Activated CD8-positive, alpha-beta memory T cell treated with anti-CD3 and anti-CD28 coated beads for 48 hours (primary cell): Measurements from ENCODE around the gene SLC25A42.
A peak's percentile ranks its signal among the peaks of the same experiment; 100 is the strongest.
"Not testable (repeated sequence)": the region's sequence is repeated elsewhere in the genome, so short reads cannot be mapped to it uniquely, and the experiment has no call there.

ENCODE experiments used
- DNase-seq, 3 experiments: peaks; one replicate each; pipeline ENCODE4 v3.0.0-alpha.2; 2020; ENCODE audit warnings: low read depth in 2 of 3, low spot score in 2 of 3

SLC25A42 gene

DNA sequence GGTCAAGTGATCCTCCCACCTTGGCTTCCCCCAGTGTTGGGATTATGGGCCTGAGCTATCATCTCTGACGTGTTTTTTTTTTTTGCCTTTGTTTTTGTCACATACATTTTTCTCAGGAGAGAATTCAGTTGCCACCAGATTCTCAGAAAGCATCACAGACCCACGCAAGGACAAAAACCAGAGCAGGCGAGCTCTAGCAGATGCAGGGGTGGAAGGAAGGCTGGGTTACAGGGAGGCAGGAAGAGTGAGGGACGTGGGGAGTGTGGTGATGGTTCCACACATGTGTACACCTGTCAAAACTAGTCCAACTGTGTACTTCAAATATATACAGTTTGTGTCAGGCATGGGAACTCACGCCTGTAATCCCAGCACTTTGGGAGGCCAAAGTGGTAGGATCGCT lies 70.2 kb downstream of the SLC25A42 start:
- no peak for DNase-seq

DNA sequence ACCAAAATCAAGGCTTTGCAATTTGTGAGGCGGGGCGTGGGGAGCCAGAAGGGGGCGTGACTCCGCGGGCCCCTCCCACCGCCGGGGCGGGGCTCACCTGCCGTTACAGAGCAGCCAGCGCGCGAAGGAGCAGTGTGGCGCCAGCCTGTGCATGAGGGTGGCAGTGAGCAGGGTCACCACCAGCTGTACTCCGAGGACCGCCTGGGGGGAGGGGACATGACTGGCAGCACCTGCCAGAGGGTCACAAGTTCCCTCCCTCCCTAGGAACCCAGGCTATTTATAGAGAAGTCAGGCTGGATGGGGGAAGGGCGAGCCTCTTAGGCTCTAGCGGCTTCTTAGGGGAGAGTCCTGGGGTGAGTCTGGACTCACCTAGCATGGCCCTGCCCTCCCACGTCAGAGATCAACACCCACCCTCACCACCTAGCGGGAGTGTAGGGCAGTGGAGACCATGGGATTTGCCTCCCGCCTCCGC lies 70.9 kb downstream of the SLC25A42 start:
- no peak for DNase-seq

DNA sequence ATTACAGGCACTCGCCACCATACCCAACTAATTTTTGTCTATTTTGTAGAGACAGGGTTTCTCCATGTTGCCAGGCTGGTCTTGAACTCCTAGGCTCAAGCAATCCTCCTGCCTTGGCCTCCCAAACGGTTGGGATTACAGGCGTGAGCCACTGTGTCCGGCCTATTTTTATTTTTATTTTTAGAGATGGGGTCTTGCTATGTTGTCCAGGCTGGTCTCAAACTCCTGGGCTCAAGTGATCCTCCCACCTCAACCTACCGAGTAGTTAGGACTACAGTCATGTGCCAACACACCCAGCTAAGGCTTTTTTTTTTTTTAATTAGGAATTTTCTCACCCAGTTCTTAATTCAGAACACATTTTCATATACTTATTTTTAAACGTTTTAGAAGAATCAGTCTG lies 71.9 kb downstream of the SLC25A42 start:
- not testable (repeated sequence) for DNase-seq

DNA sequence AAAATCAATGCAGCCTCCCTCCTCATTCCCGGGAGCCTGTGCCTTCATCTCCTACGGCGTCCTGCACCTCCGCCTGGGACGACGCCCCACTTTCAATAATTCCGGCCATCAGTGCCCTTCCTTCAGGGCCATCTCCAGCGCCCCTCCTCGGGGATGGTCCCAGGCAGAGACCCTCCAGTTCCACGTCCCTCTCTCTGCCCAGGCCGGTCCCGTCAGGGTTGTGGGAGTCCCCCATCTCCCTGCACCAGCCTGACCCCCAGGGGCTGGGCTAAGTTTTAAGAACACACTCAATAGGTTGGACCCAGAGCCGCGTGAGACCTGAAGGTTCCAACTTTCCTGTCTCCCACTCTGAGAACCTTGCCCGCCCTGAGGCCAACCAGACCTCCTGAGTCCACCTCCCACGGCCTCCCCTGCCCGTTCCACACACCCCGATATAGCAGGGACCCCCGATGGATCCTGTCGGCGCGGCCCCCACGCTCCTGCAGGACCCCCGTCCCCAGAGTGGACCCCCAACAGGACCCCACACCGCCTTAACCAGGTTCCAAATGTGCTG lies 73.8 kb downstream of the SLC25A42 start:
- DNase-seq: no peak

DNA sequence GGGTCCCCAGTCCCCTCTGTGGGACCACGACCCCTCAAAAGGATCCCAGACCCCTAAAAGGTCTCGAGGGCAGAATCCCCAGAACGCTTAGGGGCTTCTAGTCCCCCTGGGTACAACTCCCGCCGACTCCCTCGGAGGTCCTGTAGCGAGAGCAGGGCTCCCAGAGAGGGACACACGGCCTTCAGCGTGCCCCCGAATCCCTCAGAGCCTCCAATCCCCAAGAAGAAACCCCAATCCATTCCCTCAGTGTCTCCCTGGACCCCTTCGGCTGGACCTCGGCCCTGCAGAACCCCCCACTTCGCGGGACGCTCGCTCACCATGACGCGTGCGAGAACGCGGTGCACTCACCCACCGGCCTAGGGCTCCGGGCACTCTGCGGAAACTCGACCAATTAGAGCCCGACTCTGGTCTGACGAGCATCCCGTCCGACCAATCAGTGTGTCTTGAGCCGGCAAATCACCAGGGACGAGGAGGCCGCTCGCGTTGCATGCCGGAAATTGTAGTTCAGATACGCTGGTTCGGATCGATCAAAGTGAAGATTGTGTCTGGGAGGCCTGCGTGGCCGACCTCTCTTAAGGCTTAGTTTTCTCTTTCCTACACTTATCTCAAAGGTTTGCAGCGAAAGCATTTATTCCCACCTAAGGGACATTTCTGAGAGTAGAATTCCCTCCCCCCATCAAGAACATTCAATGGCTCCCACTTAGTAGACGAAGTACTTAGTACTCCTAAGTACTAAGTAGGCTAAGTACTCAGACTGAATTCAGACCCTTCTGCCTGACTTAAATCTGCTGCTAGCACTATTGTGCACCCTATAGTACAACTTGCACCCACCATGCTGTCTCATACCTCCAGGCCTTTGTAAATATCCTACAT lies 74.6 kb downstream of the SLC25A42 start, which contains the start of gene TMEM161A:
Gene TMEM161A (minus strand): TSS at position 370 of the 873 bp plus-strand sequence. CDS start 50 bp downstream, at position 320.
- DNase-seq: peak; percentile 90 to 93 (median 92)

DNA sequence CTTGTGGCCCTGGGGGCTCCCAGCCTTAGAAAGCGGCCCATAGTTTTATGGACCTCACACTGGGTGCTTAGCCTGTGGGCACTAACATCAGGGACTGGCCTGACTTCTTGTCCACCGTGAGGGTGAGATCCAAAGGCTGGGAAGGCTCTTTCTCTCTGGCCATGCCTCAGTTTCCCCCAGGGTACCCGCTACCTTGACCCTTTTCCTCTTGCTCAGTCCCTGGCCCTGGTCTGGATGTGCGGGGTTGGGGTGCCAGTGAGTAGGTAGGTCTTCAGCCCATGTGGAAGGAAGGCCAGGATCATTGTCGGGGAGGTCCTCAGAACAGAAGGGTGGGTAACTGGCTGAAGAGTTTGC lies 76.1 kb downstream of the SLC25A42 start:
- no peak for DNase-seq

DNA sequence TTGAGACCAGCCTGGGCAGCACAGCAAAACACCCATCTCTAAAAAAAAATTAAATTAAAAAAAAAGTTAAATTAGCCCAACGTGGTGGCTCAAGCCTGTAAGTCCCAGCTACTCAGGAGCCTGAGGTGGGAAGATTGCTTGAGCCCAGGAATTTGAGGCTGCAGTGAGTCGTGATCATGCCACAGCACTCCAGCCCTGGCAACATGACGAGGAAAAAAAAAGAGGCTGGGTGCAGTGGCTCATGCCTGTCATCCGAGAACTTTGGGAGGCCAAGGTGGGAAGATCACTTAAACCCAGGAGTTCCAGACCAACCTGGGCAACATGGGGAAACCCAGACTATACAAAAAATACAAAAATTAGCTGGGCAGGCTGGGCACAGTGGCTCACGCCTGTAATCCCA lies 76.7 kb downstream of the SLC25A42 start:
- DNase-seq: no peak

DNA sequence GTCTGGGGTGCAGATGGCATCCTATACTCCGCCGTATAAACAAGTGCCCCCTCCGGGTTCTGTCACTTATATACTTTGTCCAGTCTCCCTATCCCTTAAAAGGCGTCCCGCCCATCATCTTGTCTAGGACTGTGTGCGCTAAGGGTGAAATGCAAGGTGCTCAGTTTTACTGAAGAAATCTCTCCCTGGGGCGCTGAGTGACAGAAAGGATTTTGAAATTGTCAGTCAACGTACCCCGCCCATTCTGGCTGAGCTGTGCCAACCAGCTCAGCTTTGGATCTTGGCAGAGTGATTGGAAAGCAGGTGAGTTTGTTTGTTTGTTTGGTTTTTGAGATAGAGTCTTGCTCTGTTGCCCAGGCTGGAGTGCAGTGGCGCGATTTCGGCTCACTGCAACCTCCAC lies 78.6 kb downstream of the SLC25A42 start:
- no peak for DNase-seq

DNA sequence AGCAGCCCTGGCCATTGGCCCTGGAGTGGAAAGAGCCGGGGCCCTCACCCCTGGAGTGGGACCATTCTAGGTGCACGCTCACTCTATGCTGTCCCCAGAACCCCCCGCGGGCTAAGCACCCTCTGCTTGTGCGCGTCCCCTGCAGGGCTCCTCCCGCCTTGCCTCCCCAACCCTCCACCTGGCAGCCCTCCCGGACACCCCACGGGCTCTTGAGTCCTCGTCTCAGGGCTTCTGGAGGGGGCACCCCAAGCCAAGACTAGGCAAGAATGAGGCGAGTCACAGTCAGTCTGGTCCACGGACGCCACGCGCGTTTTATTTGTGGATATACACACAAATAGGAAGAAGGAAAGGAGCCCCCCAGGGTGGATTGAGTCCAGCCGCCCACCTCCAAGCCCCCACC lies 81.5 kb downstream of the SLC25A42 start:
- no peak for DNase-seq

DNA sequence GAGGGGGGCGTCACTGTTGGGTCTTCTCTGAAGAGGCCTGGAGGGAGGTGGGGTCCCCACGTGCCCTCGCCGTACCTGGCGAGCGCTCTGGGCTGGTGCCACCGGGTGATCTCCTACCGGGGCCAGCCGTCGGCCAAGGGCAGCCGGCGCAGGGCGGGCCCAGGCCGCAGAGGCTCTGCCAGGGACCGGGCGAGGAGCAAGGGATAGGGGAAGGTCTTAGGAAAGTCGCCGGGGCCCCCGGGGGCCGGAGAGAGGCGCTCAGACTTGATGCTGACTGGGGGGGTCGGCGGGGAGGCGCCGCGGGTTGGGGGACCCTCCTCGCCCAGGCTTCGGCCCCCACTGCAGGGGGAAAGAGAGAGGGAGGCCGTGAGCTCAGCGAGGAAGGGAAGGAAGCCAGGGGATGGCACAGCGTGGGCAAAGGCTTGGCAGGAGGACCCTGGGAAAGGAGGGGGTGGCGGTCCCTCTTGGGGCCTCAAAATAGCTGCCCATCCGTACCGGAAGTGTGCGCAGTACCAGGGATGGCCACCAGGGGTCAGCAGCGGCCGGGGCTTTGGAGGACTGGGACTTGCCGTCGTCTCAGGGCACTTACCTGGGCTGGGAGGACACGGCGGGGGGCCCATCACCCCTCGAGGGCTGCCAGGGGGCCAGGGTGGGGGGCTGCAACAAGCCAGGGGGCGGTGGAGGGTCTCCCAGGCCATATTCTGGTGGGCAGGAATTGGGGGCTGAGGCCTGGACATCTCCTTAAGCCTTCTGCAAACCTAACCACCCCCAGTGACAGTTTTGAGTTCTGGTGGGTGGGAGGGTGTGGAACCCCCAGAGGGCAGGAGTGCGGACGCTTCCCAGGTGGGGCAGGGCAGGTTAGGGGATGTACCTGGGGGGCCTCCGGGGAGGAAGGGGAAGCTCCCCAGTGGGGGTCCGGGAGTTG lies 82.2 kb downstream of the SLC25A42 start:
- DNase-seq: peak; percentile 63 to 99 (median 99)

DNA sequence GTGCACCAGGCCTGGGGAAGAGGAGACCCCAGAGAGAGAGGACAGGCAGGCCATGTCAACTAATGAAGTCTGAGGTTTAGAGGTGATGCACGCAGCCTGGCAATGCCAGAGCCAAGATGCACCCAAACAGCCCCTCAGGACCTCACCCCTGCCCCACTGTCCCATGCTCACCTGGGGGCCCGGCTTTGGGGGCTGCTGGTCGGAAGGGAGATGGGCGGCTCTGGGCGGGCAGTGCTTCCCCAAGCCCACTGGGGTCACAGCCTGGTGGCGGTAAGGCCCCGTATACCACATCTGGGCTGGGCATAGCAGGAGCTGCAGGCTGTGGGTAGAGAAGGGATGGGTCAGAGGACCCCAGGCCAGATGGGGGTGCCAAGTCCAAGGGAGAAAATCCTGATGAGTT lies 83.1 kb downstream of the SLC25A42 start:
- no peak for DNase-seq

DNA sequence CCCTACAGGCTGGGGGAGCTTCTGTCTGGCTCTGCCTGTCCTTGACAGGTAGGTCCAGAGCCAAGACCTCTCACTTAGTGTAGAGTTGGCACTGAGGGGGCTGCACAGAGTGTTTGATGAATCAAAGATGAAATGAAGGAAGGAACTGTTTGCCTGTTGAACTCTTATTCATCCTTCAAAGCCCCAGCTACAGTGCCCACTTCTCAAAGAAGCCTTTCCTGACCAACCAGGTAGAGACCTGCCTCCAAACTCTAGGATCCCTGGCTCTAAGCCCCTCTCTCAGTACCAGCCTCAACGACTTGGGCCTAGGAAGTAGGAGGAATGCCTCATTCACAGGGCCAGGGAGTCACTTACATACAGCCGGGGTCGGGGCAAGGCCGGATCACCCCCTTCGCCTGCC lies 83.5 kb downstream of the SLC25A42 start:
- no peak for DNase-seq

DNA sequence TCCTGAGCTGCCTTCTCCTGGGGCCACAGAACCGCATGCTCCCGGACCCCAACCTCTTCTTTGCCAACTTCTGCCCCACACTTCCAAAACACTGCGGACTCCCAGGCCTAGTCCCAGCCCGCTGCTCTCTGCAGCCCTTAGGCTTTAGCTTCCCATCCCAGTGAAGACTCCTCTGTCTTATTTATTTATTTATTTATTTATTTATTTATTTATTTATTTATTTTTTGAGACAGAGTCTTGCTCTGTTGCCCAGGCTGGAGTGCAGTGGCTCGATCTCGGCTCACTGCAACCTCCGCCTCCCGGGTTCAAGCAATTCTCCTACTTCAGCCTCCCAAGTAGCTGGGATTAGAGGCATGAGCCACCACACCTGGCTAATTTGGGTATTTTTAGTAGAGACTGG lies 84.7 kb downstream of the SLC25A42 start:
- not testable (repeated sequence) for DNase-seq

DNA sequence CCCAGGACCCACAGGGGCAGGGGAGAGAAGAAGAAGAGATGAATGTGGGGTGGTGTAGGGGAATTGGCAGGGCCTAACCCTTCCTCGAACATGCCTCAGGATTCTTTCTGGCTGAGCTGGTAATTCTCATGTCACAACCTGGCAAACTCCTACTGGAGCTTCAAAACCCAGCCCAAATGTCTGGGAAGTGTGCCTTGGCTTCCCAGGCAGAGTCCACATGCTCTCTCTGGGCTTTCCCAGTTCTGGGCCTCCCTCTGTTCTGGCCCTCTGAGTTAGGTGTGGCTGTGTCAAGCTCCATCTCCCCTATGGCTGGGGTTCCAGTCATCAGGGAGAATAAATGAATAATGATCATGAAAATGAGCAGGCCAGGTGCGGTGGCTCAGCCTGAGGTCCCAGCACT lies 85.6 kb downstream of the SLC25A42 start:
- no peak for DNase-seq

DNA sequence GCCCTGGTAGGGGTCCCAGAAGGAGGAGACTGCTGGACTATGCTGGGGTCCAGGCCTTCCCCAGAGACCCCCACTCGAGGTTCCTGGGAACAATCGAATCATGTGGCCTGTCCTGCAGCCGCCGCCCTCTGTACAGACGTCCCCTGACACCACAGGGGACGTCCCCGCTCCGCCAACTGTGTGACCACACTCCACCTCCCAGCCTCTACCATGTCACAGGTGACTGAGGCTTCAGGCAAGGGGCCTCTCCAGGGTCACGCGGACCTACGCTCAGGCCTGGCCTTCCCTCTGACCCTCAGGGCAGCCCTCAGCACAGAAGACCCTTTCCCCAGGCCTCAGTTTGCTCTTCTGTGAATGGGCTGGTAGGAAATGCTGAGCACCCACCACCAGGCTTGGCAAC lies 87.6 kb downstream of the SLC25A42 start:
- no peak for DNase-seq

DNA sequence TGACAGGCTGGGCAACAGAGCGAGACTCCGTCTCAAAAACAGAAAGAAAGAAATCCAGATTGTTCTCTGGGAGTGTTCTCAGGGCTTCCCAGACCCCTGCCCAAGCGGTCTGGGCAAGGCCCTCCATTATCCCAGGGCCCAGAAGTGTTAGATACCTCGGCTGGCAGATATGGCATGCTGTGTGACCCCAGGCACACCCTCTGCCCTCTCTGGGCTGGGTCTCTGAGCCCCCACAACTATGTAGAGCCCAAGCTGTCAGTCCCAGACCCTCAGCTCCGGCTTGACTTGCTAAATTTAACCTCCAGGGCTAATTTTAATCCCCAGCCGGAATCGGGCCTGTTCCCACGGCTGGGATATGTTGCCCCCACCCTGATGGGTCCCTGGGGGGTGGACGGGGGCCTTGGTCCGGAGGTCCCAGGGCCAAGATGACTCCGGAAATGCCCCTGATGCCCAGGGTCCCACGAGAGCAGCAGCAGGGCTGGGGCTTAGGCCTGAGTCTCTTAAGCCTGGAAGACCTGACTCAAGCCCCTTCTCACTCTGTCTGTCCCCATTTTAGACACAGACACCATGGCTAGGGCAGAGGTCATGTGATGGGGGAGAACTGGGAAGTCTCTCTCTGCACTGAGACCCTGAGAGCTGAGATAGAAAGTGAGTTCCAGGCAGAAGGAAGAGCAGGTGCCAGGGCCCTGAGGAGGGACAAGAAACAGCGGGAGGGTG lies 89.0 kb downstream of the SLC25A42 start:
- DNase-seq: no peak

DNA sequence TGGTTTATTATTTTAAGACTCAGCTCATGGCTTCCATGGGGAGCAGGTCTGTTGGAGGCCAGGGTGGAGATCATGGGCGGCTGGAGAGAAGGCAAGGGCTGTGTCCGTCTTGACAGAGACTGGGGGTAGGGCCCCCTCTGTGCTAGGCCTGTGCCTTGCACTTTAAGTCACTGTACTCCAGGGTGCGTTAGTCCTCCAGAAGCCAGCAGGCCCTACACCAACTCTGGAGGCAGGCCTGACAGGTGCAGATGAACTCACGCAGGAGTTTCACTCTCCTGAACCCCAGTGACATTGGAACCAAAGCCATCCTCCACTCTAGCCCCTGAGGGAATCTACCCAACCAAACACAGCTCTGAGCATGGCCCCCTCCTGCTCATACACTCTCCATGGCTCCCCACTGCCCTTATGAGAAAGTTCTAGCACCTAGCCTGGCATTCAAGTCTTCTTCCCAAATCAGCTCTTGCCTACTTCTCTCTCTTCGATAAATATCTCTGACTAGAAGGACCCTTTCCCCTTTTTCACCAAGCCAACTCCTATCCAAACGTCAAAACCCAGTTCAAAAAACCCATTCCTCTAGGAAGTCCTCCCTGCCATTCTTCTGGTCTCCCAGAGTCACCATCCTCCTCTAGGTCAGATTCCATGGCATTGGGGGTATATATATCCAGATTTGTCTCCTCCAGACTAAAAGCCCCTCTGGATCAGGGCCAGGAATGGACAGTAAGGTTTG lies 91.1 kb downstream of the SLC25A42 start:
- no peak for DNase-seq

DNA sequence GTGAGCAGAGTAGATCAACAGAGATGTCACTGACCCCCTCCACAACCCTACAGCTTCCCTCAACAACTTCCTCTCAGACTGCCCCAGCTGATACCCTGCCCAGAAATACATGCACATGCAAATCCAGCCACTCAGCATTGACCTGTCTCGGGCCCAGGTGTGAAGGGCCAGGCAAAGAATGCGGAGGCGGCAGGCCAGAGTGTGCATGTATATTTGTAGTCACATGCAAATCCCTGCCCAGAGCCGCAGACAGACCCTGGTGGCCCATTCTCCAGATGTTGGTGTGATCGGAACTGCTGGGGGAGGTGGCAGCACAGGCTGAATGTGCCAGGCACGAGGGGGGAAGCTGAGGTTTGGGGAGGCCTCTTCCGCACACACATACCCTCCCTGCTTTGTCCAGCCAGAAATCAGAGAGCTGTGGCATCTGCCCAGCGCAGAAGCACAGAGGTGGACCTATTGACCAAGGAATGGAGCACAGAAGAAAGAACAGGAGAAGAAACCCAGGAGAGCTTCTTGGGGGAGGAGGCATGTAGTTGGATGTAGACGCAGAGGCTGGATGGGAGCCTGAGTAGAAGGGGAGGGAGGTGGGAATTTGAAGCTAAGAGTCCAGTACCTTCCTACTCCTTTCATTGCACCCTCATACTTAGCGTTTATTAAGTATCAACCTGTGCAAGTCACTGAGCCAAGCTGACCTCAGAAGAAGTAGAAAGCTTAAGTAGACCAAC lies 91.9 kb downstream of the SLC25A42 start:
- DNase-seq: no peak

DNA sequence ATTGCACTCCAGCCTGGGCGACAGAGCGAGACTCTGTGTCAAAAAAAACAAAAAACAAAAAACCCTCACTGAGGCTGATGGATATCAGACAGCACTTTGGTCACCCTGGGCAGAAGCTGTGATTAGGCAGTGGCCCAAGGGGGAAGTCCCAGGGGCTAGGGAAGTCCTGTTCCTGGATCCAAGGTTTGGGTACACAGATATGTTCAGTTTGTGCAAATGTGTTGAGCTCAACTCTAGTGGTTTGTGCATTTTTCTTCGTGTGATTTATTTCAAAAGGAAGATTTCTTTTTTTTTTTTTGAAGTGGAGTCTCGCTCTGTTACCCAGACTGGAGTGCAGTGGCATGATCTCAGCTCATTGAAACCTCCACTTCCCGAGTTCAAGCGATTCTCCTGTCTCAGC lies 94.0 kb downstream of the SLC25A42 start:
- DNase-seq: no peak

DNA sequence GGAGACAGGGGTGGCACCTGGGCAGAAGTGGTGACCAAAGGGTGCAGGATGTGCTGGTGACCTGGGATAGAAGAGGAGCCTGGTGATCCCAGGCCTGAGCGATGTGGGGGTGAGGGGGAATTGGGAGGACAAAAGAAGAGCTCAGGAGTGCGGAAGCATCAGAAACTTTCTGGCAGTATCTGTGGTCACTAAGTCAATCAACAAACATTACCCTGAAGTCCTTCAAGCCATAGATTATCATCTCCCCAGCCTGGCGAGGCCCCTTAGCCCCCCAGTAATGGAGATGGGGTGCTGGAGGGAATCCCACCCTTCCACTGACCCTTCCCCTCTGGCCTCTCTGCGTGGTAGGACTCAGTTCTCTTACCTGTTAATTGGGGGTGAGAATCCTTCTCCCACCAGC lies 95.7 kb downstream of the SLC25A42 start:
- no peak for DNase-seq
